Activated CD8-positive, alpha-beta memory T cell treated with anti-CD3 and anti-CD28 coated beads, Interleukin-2, amount 50 U/mL, for 24 hours (primary cell): ENCODE measurements around the gene PAPPA2.

ENCODE experiments used
- DNase-seq: peaks from one replicate; pipeline ENCODE4 v3.0.0-alpha.2; 2020; ENCODE audit errors: extremely low read depth

Gene PAPPA2

GRCh38 chr1:176501599-176501998, 38.6 kb downstream of the PAPPA2 start:
- no peak for DNase-seq

GRCh38 chr1:176504848-176505553, 42.0 kb downstream of the PAPPA2 start:
- no peak for DNase-seq

- no peak for DNase-seq
These were observed 50.0 kb downstream of the PAPPA2 start for GRCh38 chr1:176512966-176513365.

- DNase-seq: no peak
These were observed 52.3 kb downstream of the PAPPA2 start for GRCh38 chr1:176515310-176515709.

- no peak for DNase-seq
These were observed 54.5 kb downstream of the PAPPA2 start for GRCh38 chr1:176517484-176517883.

GRCh38 chr1:176521211-176521610, 58.2 kb downstream of the PAPPA2 start:
- no peak for DNase-seq

- no peak for DNase-seq
These were observed 59.4 kb downstream of the PAPPA2 start for GRCh38 chr1:176522310-176522845.

- DNase-seq: no peak
These were observed 66.6 kb downstream of the PAPPA2 start for GRCh38 chr1:176529395-176530090.

- DNase-seq: no peak
These were observed 68.1 kb downstream of the PAPPA2 start for GRCh38 chr1:176531036-176531435.

GRCh38 chr1:176531921-176532897, 69.2 kb downstream of the PAPPA2 start:
- DNase-seq: no peak

- DNase-seq: no peak
These were observed 70.0 kb downstream of the PAPPA2 start for GRCh38 chr1:176533020-176533419.

- no peak for DNase-seq
These were observed 73.6 kb downstream of the PAPPA2 start for GRCh38 chr1:176536588-176536987.

- DNase-seq: no peak
These were observed 76.0 kb downstream of the PAPPA2 start for GRCh38 chr1:176539018-176539417.

GRCh38 chr1:176540428-176540827, 77.5 kb downstream of the PAPPA2 start:
- no peak for DNase-seq

GRCh38 chr1:176541663-176542062, 78.7 kb downstream of the PAPPA2 start:
- DNase-seq: no peak

- no peak for DNase-seq
These were observed 79.4 kb downstream of the PAPPA2 start for GRCh38 chr1:176542352-176542751.

GRCh38 chr1:176543360-176544129, 80.6 kb downstream of the PAPPA2 start:
- no peak for DNase-seq

GRCh38 chr1:176545034-176545639, 82.2 kb downstream of the PAPPA2 start:
- DNase-seq: no peak

GRCh38 chr1:176546825-176547224, 83.8 kb downstream of the PAPPA2 start:
- no peak for DNase-seq

- no peak for DNase-seq
These were observed 88.2 kb downstream of the PAPPA2 start for GRCh38 chr1:176551146-176551545.
